NCI-H82 (cell line): ENCODE measurements around the gene ARID2.

Experiments
- DNase-seq: peaks from one replicate; lab custom pipeline; 2025; lab: John Stamatoyannopoulos, UW

ARID2 gene

GRCh38 chr12:45729233-45730083 is at the start of gene ARID2:
ARID2 (plus strand) TSS chr12:45729706; CDS start chr12:45729837, 131 bp downstream.
- peak; percentile 84 for DNase-seq

GRCh38 chr12:45680362-45680761 is 49.1 kb upstream of the ARID2 start:
- DNase-seq: no peak

GRCh38 chr12:45681465-45681864 is 48.0 kb upstream of the ARID2 start:
- DNase-seq: no peak

- DNase-seq: no peak
Observed at GRCh38 chr12:45685680-45686079, 43.8 kb upstream of the ARID2 start.

GRCh38 chr12:45687081-45688015 is 42.2 kb upstream of the ARID2 start:
- DNase-seq: no peak

- DNase-seq: no peak
Observed at GRCh38 chr12:45688183-45688582, 41.3 kb upstream of the ARID2 start.

GRCh38 chr12:45695035-45695434 is 34.5 kb upstream of the ARID2 start:
- DNase-seq: peak; percentile 18

GRCh38 chr12:45695606-45696005 is 33.9 kb upstream of the ARID2 start:
- DNase-seq: no peak

- no peak for DNase-seq
Observed at GRCh38 chr12:45696049-45696448, 33.5 kb upstream of the ARID2 start.

- no peak for DNase-seq
Observed at GRCh38 chr12:45697371-45697770, 32.1 kb upstream of the ARID2 start.

GRCh38 chr12:45701296-45701695 is 28.2 kb upstream of the ARID2 start:
- no peak for DNase-seq

GRCh38 chr12:45703942-45704341 is 25.6 kb upstream of the ARID2 start:
- DNase-seq: no peak

GRCh38 chr12:45704968-45705367 is 24.5 kb upstream of the ARID2 start:
- DNase-seq: no peak

- no peak for DNase-seq
Observed at GRCh38 chr12:45705404-45705803, 24.1 kb upstream of the ARID2 start.

- no peak for DNase-seq
Observed at GRCh38 chr12:45707241-45707857, 22.2 kb upstream of the ARID2 start.

- no peak for DNase-seq
Observed at GRCh38 chr12:45708363-45708762, 21.1 kb upstream of the ARID2 start.

GRCh38 chr12:45708901-45709300 is 20.6 kb upstream of the ARID2 start:
- DNase-seq: no peak

- no peak for DNase-seq
Observed at GRCh38 chr12:45712319-45712718, 17.2 kb upstream of the ARID2 start.

GRCh38 chr12:45713078-45713477 is 16.4 kb upstream of the ARID2 start:
- DNase-seq: no peak

- DNase-seq: no peak
Observed at GRCh38 chr12:45718306-45718705, 11.2 kb upstream of the ARID2 start.

- DNase-seq: no peak
Observed at GRCh38 chr12:45720069-45720468, 9.4 kb upstream of the ARID2 start.

- DNase-seq: no peak
Observed at GRCh38 chr12:45721369-45721768, 8.1 kb upstream of the ARID2 start.
